Stimulated activated CD8-positive, alpha-beta memory T cell treated with anti-CD3 and anti-CD28 coated beads, Interleukin-2, amount 100 ng/mL, for 48 hours (primary cell): Measurements from ENCODE around the gene ZNF280B.
"Not testable (repeated sequence)": the region's sequence is repeated elsewhere in the genome, so short reads cannot be mapped to it uniquely, and the experiment has no call there.

Experiments used
- DNase-seq, 2 donors: peaks; one replicate each; pipeline ENCODE4 v3.0.0-alpha.2; 2020; ENCODE audit warnings: low read depth in 2 of 2

The ZNF280B gene

GRCh38 chr22:22535662-22536061 is 27.1 kb upstream of the ZNF280B start:
- no peak for DNase-seq

GRCh38 chr22:22534604-22535415 is 26.3 kb upstream of the ZNF280B start:
- no peak for DNase-seq

- no peak for DNase-seq
Observed at GRCh38 chr22:22533863-22534262, 25.3 kb upstream of the ZNF280B start.

- DNase-seq: no peak
Observed at GRCh38 chr22:22533417-22533816, 24.9 kb upstream of the ZNF280B start.

- DNase-seq: not testable (repeated sequence)
Observed at GRCh38 chr22:22532547-22533071, 24.1 kb upstream of the ZNF280B start.

GRCh38 chr22:22531770-22532546 is 23.4 kb upstream of the ZNF280B start:
- no peak for DNase-seq

GRCh38 chr22:22528780-22529179 is 20.2 kb upstream of the ZNF280B start:
- DNase-seq: no peak

GRCh38 chr22:22527312-22527711 is 18.8 kb upstream of the ZNF280B start:
- DNase-seq: no peak

GRCh38 chr22:22526125-22526912 is 17.8 kb upstream of the ZNF280B start:
- DNase-seq: no peak

GRCh38 chr22:22523494-22523893 is 15.0 kb upstream of the ZNF280B start:
- no peak for DNase-seq

- DNase-seq: no peak
Observed at GRCh38 chr22:22521631-22522030, 13.1 kb upstream of the ZNF280B start.

- no peak for DNase-seq
Observed at GRCh38 chr22:22520667-22521602, 12.4 kb upstream of the ZNF280B start.

GRCh38 chr22:22520020-22520656 is 11.6 kb upstream of the ZNF280B start, which contains the start of gene ZNF280A:
Gene ZNF280A (minus strand): TSS chr22:22520270. CDS start chr22:22515630, 4,640 bp downstream.
- no peak for DNase-seq

GRCh38 chr22:22519591-22519990 is 11.0 kb upstream of the ZNF280B start:
- DNase-seq: no peak

GRCh38 chr22:22516992-22517391 is 8.4 kb upstream of the ZNF280B start:
- DNase-seq: no peak

GRCh38 chr22:22515890-22516289 is 7.3 kb upstream of the ZNF280B start:
- DNase-seq: no peak

GRCh38 chr22:22514431-22514830 is 5.9 kb upstream of the ZNF280B start:
- not testable (repeated sequence) for DNase-seq

GRCh38 chr22:22513619-22514018 is 5.1 kb upstream of the ZNF280B start:
- no peak for DNase-seq

GRCh38 chr22:22512951-22513350 is 4.4 kb upstream of the ZNF280B start:
- no peak for DNase-seq

- not testable (repeated sequence) for DNase-seq
Observed at GRCh38 chr22:22510833-22511232, 2.3 kb upstream of the ZNF280B start.
